ENCODE data around the gene ARHGEF6. TPM values are rescaled to one million over a fixed set of nuclear protein-coding genes. Genes with fewer than 3 reads are reported as not detected.

Gene ARHGEF6
- polyA plus RNA-seq, 1 experiment, result 3.0 TPM

GRCh38 chrX:136684120-136684519, 96.6 kb downstream of the ARHGEF6 start:
- ChIA-PET POLR2A (no interaction called here), CTCF (no interaction called here)
- Histone ChIP-seq H3K27me3 (ENCODE audit: control insufficient read depth, insufficient read depth, low read length) (no peaks in the 10 kb centered on the region), H3K4me3 (ENCODE audit: low read depth, low read length) (no peak overlapping the region), H3K36me3 (ENCODE audit: control insufficient read depth, insufficient read depth, low read length) (no peaks in the 10 kb centered on the region)
- TF ChIP-seq CTCF (IDR thresholded peaks at IDR 0.05; ENCODE audit: insufficient read depth, low read depth, low read length), result no peak
- no peak for DNase-seq (ENCODE audit: low read depth)

- DNase-seq (ENCODE audit: low read depth), result no peak
- H3K27me3 ChIP-seq (ENCODE audit: control insufficient read depth, insufficient read depth, low read length), result no peaks in the 10 kb centered on the region
- no peaks in the 10 kb centered on the region for H3K36me3 ChIP-seq (ENCODE audit: control insufficient read depth, insufficient read depth, low read length)
- ChIA-PET POLR2A (no interaction called here), CTCF (interaction anchor here (1.3 kb wide), 1 partner anchor 32 kb away, joined by 3 read pairs; no protein-coding TSS in a partner anchor)
- TF ChIP-seq CTCF (IDR thresholded peaks at IDR 0.05; ENCODE audit: insufficient read depth, low read depth, low read length), result no peak
- H3K4me3 ChIP-seq (ENCODE audit: low read depth, low read length), result no peak overlapping the region
Measured at GRCh38 chrX:136679531-136679930, 101.2 kb downstream of the ARHGEF6 start.

GRCh38 chrX:136674270-136674985, 106.3 kb downstream of the ARHGEF6 start:
- POLR2A ChIA-PET, result no interaction called here
- DNase-seq (ENCODE audit: low read depth), result no peak
- no peak for TF ChIP-seq CTCF (IDR thresholded peaks at IDR 0.05; ENCODE audit: insufficient read depth, low read depth, low read length)
- no peaks in the 10 kb centered on the region for H3K36me3 ChIP-seq (ENCODE audit: control insufficient read depth, insufficient read depth, low read length)
- H3K4me3 ChIP-seq (ENCODE audit: low read depth, low read length), result no peak overlapping the region
- CTCF ChIA-PET, result no interaction called here
- no peaks in the 10 kb centered on the region for H3K27me3 ChIP-seq (ENCODE audit: control insufficient read depth, insufficient read depth, low read length)

DNA sequence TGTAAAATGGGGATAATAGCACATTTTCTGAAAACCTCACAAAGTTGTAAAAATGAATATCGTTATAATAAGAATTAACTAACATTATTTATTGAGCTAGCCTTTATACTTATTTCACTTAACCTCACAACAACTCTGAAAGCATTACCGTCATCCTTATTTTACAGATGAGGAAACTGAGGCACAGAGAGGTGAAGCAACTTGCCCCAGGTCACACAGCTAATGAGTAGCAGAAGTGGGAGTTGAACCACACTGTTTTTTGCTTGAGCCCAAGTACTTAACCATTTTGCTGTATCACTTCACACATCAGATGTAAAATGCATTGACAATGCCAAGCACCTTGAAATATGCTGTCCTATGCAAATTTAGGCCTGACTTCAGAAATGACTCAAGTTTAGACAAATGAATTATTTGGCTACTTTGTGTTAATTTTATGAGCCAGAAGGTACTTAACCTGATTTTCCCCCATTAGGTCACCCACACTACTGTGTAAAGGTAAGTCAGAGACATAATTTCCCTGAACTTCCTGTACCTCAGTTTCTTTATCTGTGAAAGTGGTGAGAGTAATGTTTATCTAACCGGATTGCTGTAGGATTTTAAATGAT, 109.6 kb downstream of the ARHGEF6 start:
- ChIA-PET CTCF (no interaction called here), POLR2A (no interaction called here)
- Histone ChIP-seq H3K4me3 (ENCODE audit: low read depth, low read length) (no peak overlapping the region), H3K36me3 (ENCODE audit: control insufficient read depth, insufficient read depth, low read length) (no peaks in the 10 kb centered on the region), H3K27me3 (ENCODE audit: control insufficient read depth, insufficient read depth, low read length) (no peaks in the 10 kb centered on the region)
- no peak for TF ChIP-seq CTCF (IDR thresholded peaks at IDR 0.05; ENCODE audit: insufficient read depth, low read depth, low read length)
- DNase-seq (ENCODE audit: low read depth), result no peak

- CTCF ChIA-PET, result no interaction called here
- no peak for DNase-seq (ENCODE audit: low read depth)
- no peaks in the 10 kb centered on the region for H3K27me3 ChIP-seq (ENCODE audit: control insufficient read depth, insufficient read depth, low read length)
- no peak for TF ChIP-seq CTCF (IDR thresholded peaks at IDR 0.05; ENCODE audit: insufficient read depth, low read depth, low read length)
- POLR2A ChIA-PET, result no interaction called here
- H3K36me3 ChIP-seq (ENCODE audit: control insufficient read depth, insufficient read depth, low read length), result no peaks in the 10 kb centered on the region
- H3K4me3 ChIP-seq (ENCODE audit: low read depth, low read length), result no peak overlapping the region
Measured at GRCh38 chrX:136667446-136668168, 113.1 kb downstream of the ARHGEF6 start.

Data from BJ (cell line).